H1 (cell line): Measurements from ENCODE around the gene SHMT2. TPM values are rescaled to one million over a fixed set of nuclear protein-coding genes. Genes with fewer than 3 reads are reported as not detected.

Experiments used
- CHD1 ChIP-seq: IDR thresholded peaks from 2 replicates; pipeline ENCODE4 v1.6.1; 2012; ENCODE audit warnings: low read depth, low read length, improper control_type of control experiment
- CHD2 ChIP-seq: IDR thresholded peaks from 2 replicates; pipeline ENCODE4 v1.6.1; 2012; ENCODE audit warnings: low read length, improper control_type of control experiment
- CTBP2 ChIP-seq: IDR thresholded peaks from 2 replicates; pipeline ENCODE4 v1.7.0; 2011; ENCODE audit warnings: borderline replicate concordance, mild to moderate bottlenecking, moderate library complexity, mixed read lengths, low read length; ENCODE audit not compliant: insufficient read depth, insufficient read length
- EGR1 ChIP-seq: IDR thresholded peaks from 2 replicates; pipeline ENCODE4 v1.6.1; 2011; ENCODE audit warnings: low read depth, low read length, borderline replicate concordance
- EP300 ChIP-seq, 2 experiments: IDR thresholded peaks; 1 replicate in 1 of 2; 2 replicates in 1 of 2; pipeline ENCODE4 v1.6.1; 2011 to 2012; ENCODE audit warnings: low read depth in 2 of 2, low read length in 2 of 2, mild to moderate bottlenecking in 2 of 2, borderline replicate concordance in 1 of 2, inconsistent platforms in 1 of 2, moderate library complexity in 1 of 2
- EZH2 ChIP-seq: fragments of 200-600 bp; sonication (generic); IDR thresholded peaks from 2 replicates; pipeline ENCODE4 v1.7.1; 2012; ENCODE audit warnings: low read depth, mild to moderate bottlenecking, moderate library complexity, low read length, inconsistent platforms; ENCODE audit not compliant: severe bottlenecking
- GTF2F1 ChIP-seq: IDR thresholded peaks from 2 replicates; pipeline ENCODE4 v1.6.1; 2012; ENCODE audit warnings: low read depth, low read length, improper control_type of control experiment, borderline replicate concordance
- JUND ChIP-seq: IDR thresholded peaks from 2 replicates; pipeline ENCODE4 v1.6.1; 2011; ENCODE audit warnings: mild to moderate bottlenecking, improper control_type of control experiment, low read length
- KDM5A ChIP-seq: fragments of 200-600 bp; IDR thresholded peaks from 2 replicates; pipeline ENCODE4 v1.7.1; 2012; ENCODE audit warnings: mild to moderate bottlenecking, low read length, inconsistent platforms, mixed read lengths
- MAFK ChIP-seq: IDR thresholded peaks from 2 replicates; pipeline ENCODE4 v1.6.1; 2012; ENCODE audit warnings: low read depth, mild to moderate bottlenecking, improper control_type of control experiment, low read length
- MAX ChIP-seq: IDR thresholded peaks from 2 replicates; pipeline ENCODE4 v1.6.1; 2012; ENCODE audit warnings: inconsistent platforms
- NANOG ChIP-seq: IDR thresholded peaks from 2 replicates; pipeline ENCODE4 v1.6.1; 2011; ENCODE audit warnings: low read length, low read depth, mild to moderate bottlenecking, inconsistent platforms; ENCODE audit not compliant: insufficient read depth, poor library complexity, severe bottlenecking
- PHF8 ChIP-seq: fragments of 200-600 bp; sonication (generic); conservative IDR thresholded peaks from 2 replicates; pipeline ENCODE4 v1.7.1; 2012; ENCODE audit warnings: low read depth, mild to moderate bottlenecking, inconsistent platforms, low read length, moderate library complexity
- POLR2AphosphoS5 ChIP-seq: IDR thresholded peaks from 2 replicates; pipeline ENCODE4 v1.6.1; 2011; ENCODE audit warnings: low read depth, low read length
- RAD21 ChIP-seq, 2 experiments: IDR thresholded peaks in 1 of 2; conservative IDR thresholded peaks in 1 of 2; 2 replicates each; pipeline ENCODE4 v1.6.1; 2011; ENCODE audit warnings: low read depth in 2 of 2, low read length in 2 of 2, improper control_type of control experiment in 1 of 2, inconsistent platforms in 1 of 2, mild to moderate bottlenecking in 1 of 2, moderate library complexity in 1 of 2
- RBBP5 ChIP-seq: IDR thresholded peaks from 2 replicates; pipeline ENCODE4 v1.7.1; 2012; ENCODE audit warnings: low read depth, mild to moderate bottlenecking, inconsistent platforms, low read length, moderate library complexity, borderline replicate concordance
- SAP30 ChIP-seq: fragments of 300-600 bp; sonication (generic); IDR thresholded peaks from 2 replicates; pipeline ENCODE4 v1.7.1; 2012; ENCODE audit warnings: low read length, moderate library complexity, mild to moderate bottlenecking, inconsistent platforms; ENCODE audit not compliant: insufficient read depth, insufficient replicate concordance
- SIRT6 ChIP-seq: IDR thresholded peaks from one replicate; pipeline ENCODE4 v1.7.1; 2012; ENCODE audit warnings: low read length, inconsistent platforms
- SP1 ChIP-seq: IDR thresholded peaks from 2 replicates; pipeline ENCODE4 v1.6.1; 2011; ENCODE audit warnings: low read depth, low read length
- SP2 ChIP-seq: IDR thresholded peaks from 2 replicates; pipeline ENCODE4 v1.6.1; 2012; ENCODE audit warnings: mild to moderate bottlenecking, low read length, inconsistent platforms
- SP4 ChIP-seq: IDR thresholded peaks from 2 replicates; pipeline ENCODE4 v1.6.1; 2012; ENCODE audit warnings: low read length, inconsistent platforms
- TEAD4 ChIP-seq: IDR thresholded peaks from 2 replicates; pipeline ENCODE4 v1.6.1; 2012; ENCODE audit warnings: low read depth, low read length, inconsistent platforms, mixed read lengths
- USF2 ChIP-seq: IDR thresholded peaks from 2 replicates; pipeline ENCODE4 v1.6.1; 2011; ENCODE audit warnings: low read length, improper control_type of control experiment
- polyA plus RNA-seq, 7 experiments: library from polyadenylated mRNA; depleted of rRNA in 3 of 7; stranded (reverse) in 5 of 7; unstranded in 2 of 7; fragments of >200 nt in 5 of 7; fragments of 200-250 nt in 2 of 7; gene quantifications; 1 replicate in 5 of 7; 2 replicates in 1 of 7; 4 replicates in 1 of 7; pipeline versions ENCODE4 v1.2.1 to v1.2.3, GENCODE V29; 2011 to 2013; ENCODE audit warnings: missing spikeins in 2 of 7, mixed read lengths in 2 of 7
- total RNA-seq: library from RNA; stranded (reverse); fragmentation: NEBNext Ultra II Directional; extraction: Animal tissue kit (Norgen Biotek cat#: 25700); gene quantifications from 2 replicates; pipeline ENCODE4 v1.2.1, GENCODE V29; 2021

Gene SHMT2
- total and polyA plus RNA-seq, 2 of the 8 experiments (the other 6 are each of a cell fraction or from before 2014, with no cell fraction given): 274 to 520 TPM

- TF ChIP-seq KDM5A (no peak), MAFK (no peak), CHD1 (no peak), SP1 (peak; percentile 47; the same call in 1 of the 2 replicates), SP2 (no peak), SIRT6 (no peak), NANOG (no peak), CHD2 (no peak), POLR2AphosphoS5 (peak; percentile 83), RAD21 (IDR thresholded peaks at IDR 0.05 in 1 of 2, conservative IDR thresholded peaks at IDR 0.05 in 1 of 2; ENCODE audit: low read depth in 2 of 2, low read length in 2 of 2) (no peak), MAX (peak; percentile 63), EGR1 (no peak), CTBP2 (no peak), PHF8 (peak; percentile 75), USF2 (no peak), RBBP5 (no peak), SAP30 (no peak), EZH2 (no peak), EP300 (IDR thresholded peaks at IDR 0.05; ENCODE audit: borderline replicate concordance in 1 of 2, low read depth in 2 of 2, low read length in 2 of 2) (0 out of 3 replicates have a peak, but pooled peaks of 1 of the 2 experiments have one; percentile 37), SP4 (peak; percentile 77; the same call in 1 of the 2 replicates), JUND (peak; percentile 77; the same call in 1 of the 2 replicates), GTF2F1 (no peak; the same call in 1 of the 2 replicates), TEAD4 (no peak)
Measured at GRCh38 chr12:57229634-57230380, at the start of gene SHMT2 (continued).
